HepG2 (cell line): ENCODE measurements around the gene CCL19. TPM values are rescaled to one million over a fixed set of nuclear protein-coding genes. Genes with fewer than 3 reads are reported as not detected.

Experiments
- BRCA1 ChIP-seq: sonication (generic); formaldehyde crosslinking; IDR thresholded peaks from 2 replicates; pipeline ENCODE4 v1.4.0; 2020; ENCODE audit warnings: missing genetic modification reagents
- CENPX ChIP-seq: sonication (generic); formaldehyde crosslinking; IDR thresholded peaks from 2 replicates; pipeline ENCODE4 v1.9.0; 2021; ENCODE audit warnings: mild to moderate bottlenecking, missing genetic modification reagents, moderate library complexity
- NFATC3 ChIP-seq: sonication (generic); formaldehyde crosslinking; IDR thresholded peaks from 2 replicates; pipeline ENCODE4 v1.5.1; 2020; ENCODE audit warnings: mild to moderate bottlenecking, missing genetic modification reagents
- RAD51 ChIP-seq: fragments of 450-650 bp; IDR thresholded peaks from 2 replicates; pipeline ENCODE4 v1.6.1; 2016; ENCODE audit warnings: borderline replicate concordance
- RFXANK ChIP-seq: IDR thresholded peaks from 2 replicates; pipeline ENCODE4 v1.6.1; 2016
- ZNF644 ChIP-seq: IDR thresholded peaks from 2 replicates; pipeline ENCODE4 v1.6.1; 2016; ENCODE audit warnings: low read depth
- ZNF7 ChIP-seq: IDR thresholded peaks from 2 replicates; pipeline ENCODE4 v1.6.1; 2016; ENCODE audit warnings: missing biosample characterization, missing genetic modification reagents
- polyA plus RNA-seq, 8 experiments: library from polyadenylated mRNA; depleted of rRNA in 3 of 8; stranded (reverse) in 7 of 8; unstranded in 1 of 8; fragments of >200 nt; fragmentation: Illumina TruSeq in 4 of 8; extraction: Trizol in 4 of 8; gene quantifications; 2 replicates each; pipeline versions ENCODE4 v1.2.1 to v1.2.3, GENCODE V29; 2011 to 2016; ENCODE audit warnings: low read depth in 4 of 8, missing spikeins in 1 of 8, mixed read lengths in 1 of 8; ENCODE audit not compliant: insufficient read depth in 1 of 8
- total RNA-seq, 5 experiments: library from RNA; depleted of rRNA; stranded (reverse); fragments of >200 nt; fragmentation: Illumina TruSeq; extraction: Trizol; gene quantifications; 2 replicates each; pipeline ENCODE4 v1.2.3, GENCODE V29; 2016; ENCODE audit warnings: low read depth in 1 of 5
- TF ChIP-seq, protein P1 (sequence below), 2 experiments: sonication (generic) in 1 of 2; formaldehyde crosslinking in 1 of 2; IDR thresholded peaks; 2 replicates each; pipeline versions ENCODE4 v1.4.0 to v1.6.1; 2018 to 2020; ENCODE audit warnings: missing genetic modification reagents in 2 of 2, borderline replicate concordance in 1 of 2, low read depth in 1 of 2, mild to moderate bottlenecking in 1 of 2, missing biosample characterization in 1 of 2
- TF ChIP-seq, protein P2 (sequence below): sonication (generic); formaldehyde crosslinking; IDR thresholded peaks from 2 replicates; pipeline ENCODE4 v1.4.0; 2020; ENCODE audit warnings: missing genetic modification reagents
- TF ChIP-seq, protein P3 (sequence below): sonication (generic); formaldehyde crosslinking; IDR thresholded peaks from 2 replicates; pipeline ENCODE4 v1.8.1; 2023; ENCODE audit warnings: missing genetic modification reagents, mild to moderate bottlenecking, borderline replicate concordance
- TF ChIP-seq, protein P4 (sequence below): sonication (generic); formaldehyde crosslinking; IDR thresholded peaks from 2 replicates; pipeline ENCODE4 v1.5.0; 2020; ENCODE audit warnings: mild to moderate bottlenecking, missing genetic modification reagents
- TF ChIP-seq, protein P5 (sequence below): IDR thresholded peaks from 2 replicates; pipeline ENCODE4 v1.6.1; 2016; ENCODE audit warnings: mild to moderate bottlenecking
- TF ChIP-seq, protein P6 (sequence below): sonication (generic); formaldehyde crosslinking; IDR thresholded peaks from 2 replicates; pipeline ENCODE4 v1.8.1; 2023; ENCODE audit warnings: mild to moderate bottlenecking, missing genetic modification reagents, borderline replicate concordance
- TF ChIP-seq, protein P7 (sequence below), 2 experiments: sonication (generic) in 1 of 2; formaldehyde crosslinking in 1 of 2; IDR thresholded peaks; 2 replicates each; pipeline versions ENCODE4 v1.4.0 to v1.6.1; 2016 to 2020; ENCODE audit warnings: borderline replicate concordance in 1 of 2, low read depth in 1 of 2, mild to moderate bottlenecking in 1 of 2, missing genetic modification reagents in 1 of 2

The CCL19 gene
- total and polyA plus RNA-seq, 2 of the 13 experiments (the other 11 are each of a cell fraction or from before 2014, with no cell fraction given), result not detected

DNA sequence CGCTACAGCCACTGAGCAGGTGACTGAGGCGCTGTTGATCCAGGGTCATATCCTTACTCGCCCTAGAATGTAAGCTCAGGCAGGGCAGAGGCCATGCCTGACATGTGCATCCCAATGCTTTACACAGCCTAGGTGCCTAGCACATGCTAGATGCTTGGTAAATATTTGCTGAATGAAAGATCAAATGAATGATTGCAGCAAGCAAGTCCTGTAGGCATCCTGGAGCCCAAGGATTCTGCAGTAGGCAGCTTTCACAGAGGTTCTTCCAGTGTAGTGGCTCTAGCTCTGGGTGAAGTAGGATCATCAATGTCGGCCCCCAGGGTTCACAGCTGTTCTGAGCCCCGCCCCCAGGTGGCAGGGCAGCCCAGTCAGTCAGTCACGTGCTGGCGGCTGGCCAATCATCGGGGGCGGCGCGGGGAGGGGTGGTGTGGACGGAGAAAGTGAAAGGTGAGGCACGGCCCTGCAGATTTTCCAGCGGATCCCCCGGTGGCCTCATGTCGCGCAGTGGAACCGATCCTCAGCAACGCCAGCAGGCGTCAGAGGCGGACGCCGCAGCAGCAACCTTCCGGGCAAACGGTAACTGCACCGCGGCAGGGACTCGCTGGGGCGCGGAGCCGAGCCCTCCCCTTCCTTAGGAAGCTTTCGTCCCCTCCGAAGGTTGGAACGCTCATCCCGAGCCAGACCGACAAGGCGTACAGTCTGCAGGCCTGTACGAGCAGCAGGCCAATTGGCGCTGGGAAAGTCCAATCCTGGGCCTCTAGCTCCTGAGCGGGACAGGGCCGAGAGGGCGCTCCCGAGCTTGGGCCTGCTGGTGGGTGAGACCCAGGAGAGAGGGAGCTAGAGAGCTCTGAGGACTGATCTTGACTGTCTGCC is 44.6 kb downstream of the CCL19 start, which contains the start of gene GALT (continued):
- TF ChIP-seq, protein P1, sequence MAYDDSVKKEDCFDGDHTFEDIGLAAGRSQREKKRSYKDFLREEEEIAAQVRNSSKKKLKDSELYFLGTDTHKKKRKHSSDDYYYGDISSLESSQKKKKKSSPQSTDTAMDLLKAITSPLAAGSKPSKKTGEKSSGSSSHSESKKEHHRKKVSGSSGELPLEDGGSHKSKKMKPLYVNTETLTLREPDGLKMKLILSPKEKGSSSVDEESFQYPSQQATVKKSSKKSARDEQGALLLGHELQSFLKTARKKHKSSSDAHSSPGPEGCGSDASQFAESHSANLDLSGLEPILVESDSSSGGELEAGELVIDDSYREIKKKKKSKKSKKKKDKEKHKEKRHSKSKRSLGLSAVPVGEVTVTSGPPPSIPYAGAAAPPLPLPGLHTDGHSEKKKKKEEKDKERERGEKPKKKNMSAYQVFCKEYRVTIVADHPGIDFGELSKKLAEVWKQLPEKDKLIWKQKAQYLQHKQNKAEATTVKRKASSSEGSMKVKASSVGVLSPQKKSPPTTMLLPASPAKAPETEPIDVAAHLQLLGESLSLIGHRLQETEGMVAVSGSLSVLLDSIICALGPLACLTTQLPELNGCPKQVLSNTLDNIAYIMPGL (CRISPR knock-in tag; IDR thresholded peaks at IDR 0.05; ENCODE audit: borderline replicate concordance in 1 of 2, low read depth in 1 of 2), result peak; percentile 97 to 99
- TF ChIP-seq, protein P2, sequence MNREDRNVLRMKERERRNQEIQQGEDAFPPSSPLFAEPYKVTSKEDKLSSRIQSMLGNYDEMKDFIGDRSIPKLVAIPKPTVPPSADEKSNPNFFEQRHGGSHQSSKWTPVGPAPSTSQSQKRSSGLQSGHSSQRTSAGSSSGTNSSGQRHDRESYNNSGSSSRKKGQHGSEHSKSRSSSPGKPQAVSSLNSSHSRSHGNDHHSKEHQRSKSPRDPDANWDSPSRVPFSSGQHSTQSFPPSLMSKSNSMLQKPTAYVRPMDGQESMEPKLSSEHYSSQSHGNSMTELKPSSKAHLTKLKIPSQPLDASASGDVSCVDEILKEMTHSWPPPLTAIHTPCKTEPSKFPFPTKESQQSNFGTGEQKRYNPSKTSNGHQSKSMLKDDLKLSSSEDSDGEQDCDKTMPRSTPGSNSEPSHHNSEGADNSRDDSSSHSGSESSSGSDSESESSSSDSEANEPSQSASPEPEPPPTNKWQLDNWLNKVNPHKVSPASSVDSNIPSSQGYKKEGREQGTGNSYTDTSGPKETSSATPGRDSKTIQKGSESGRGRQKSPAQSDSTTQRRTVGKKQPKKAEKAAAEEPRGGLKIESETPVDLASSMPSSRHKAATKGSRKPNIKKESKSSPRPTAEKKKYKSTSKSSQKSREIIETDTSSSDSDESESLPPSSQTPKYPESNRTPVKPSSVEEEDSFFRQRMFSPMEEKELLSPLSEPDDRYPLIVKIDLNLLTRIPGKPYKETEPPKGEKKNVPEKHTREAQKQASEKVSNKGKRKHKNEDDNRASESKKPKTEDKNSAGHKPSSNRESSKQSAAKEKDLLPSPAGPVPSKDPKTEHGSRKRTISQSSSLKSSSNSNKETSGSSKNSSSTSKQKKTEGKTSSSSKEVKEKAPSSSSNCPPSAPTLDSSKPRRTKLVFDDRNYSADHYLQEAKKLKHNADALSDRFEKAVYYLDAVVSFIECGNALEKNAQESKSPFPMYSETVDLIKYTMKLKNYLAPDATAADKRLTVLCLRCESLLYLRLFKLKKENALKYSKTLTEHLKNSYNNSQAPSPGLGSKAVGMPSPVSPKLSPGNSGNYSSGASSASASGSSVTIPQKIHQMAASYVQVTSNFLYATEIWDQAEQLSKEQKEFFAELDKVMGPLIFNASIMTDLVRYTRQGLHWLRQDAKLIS (CRISPR knock-in tag), result no peak; the same call in 1 of the 2 replicates
- TF ChIP-seq NFATC3 (CRISPR knock-in tag), result no peak
- TF ChIP-seq, protein P3, sequence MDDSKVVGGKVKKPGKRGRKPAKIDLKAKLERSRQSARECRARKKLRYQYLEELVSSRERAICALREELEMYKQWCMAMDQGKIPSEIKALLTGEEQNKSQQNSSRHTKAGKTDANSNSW (CRISPR knock-in tag), result no peak
- TF ChIP-seq ZNF7 (CRISPR knock-in tag), result no peak
- TF ChIP-seq, protein P4, sequence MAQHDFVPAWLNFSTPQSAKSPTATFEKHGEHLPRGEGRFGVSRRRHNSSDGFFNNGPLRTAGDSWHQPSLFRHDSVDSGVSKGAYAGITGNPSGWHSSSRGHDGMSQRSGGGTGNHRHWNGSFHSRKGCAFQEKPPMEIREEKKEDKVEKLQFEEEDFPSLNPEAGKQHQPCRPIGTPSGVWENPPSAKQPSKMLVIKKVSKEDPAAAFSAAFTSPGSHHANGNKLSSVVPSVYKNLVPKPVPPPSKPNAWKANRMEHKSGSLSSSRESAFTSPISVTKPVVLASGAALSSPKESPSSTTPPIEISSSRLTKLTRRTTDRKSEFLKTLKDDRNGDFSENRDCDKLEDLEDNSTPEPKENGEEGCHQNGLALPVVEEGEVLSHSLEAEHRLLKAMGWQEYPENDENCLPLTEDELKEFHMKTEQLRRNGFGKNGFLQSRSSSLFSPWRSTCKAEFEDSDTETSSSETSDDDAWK (CRISPR knock-in tag), result no peak
- peak; percentile 89 for TF ChIP-seq RAD51
- TF ChIP-seq RFXANK (CRISPR knock-in tag), result 0 out of 2 replicates have a peak, but pooled peaks have one; percentile 42
- no peak; the same call in 1 of the 2 replicates for TF ChIP-seq BRCA1 (CRISPR knock-in tag)
- TF ChIP-seq, protein P5, sequence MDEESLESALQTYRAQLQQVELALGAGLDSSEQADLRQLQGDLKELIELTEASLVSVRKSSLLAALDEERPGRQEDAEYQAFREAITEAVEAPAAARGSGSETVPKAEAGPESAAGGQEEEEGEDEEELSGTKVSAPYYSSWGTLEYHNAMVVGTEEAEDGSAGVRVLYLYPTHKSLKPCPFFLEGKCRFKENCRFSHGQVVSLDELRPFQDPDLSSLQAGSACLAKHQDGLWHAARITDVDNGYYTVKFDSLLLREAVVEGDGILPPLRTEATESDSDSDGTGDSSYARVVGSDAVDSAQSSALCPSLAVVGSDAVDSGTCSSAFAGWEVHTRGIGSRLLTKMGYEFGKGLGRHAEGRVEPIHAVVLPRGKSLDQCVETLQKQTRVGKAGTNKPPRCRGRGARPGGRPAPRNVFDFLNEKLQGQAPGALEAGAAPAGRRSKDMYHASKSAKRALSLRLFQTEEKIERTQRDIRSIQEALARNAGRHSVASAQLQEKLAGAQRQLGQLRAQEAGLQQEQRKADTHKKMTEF (CRISPR knock-in tag), result peak; percentile 80
- TF ChIP-seq ZNF644 (CRISPR knock-in tag), result no peak
- TF ChIP-seq, protein P6, sequence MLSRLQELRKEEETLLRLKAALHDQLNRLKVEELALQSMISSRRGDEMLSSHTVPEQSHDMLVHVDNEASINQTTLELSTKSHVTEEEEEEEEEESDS (CRISPR knock-in tag), result no peak
- TF ChIP-seq, protein P7, sequence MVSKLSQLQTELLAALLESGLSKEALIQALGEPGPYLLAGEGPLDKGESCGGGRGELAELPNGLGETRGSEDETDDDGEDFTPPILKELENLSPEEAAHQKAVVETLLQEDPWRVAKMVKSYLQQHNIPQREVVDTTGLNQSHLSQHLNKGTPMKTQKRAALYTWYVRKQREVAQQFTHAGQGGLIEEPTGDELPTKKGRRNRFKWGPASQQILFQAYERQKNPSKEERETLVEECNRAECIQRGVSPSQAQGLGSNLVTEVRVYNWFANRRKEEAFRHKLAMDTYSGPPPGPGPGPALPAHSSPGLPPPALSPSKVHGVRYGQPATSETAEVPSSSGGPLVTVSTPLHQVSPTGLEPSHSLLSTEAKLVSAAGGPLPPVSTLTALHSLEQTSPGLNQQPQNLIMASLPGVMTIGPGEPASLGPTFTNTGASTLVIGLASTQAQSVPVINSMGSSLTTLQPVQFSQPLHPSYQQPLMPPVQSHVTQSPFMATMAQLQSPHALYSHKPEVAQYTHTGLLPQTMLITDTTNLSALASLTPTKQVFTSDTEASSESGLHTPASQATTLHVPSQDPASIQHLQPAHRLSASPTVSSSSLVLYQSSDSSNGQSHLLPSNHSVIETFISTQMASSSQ (IDR thresholded peaks at IDR 0.05; ENCODE audit: low read depth), result no peak
- TF ChIP-seq, protein P7 (CRISPR knock-in tag; IDR thresholded peaks at IDR 0.05; ENCODE audit: borderline replicate concordance), result peak; percentile 1; the same call in 1 of the 2 replicates
- TF ChIP-seq CENPX, result no peak
